Thyroid gland (tissue), 4 donors: ENCODE measurements around the gene MAPK7. TPM values are rescaled to one million over a fixed set of nuclear protein-coding genes. Genes with fewer than 3 reads are reported as not detected.

Source experiments
- DNase-seq, 2 donors: peaks; one replicate each; pipeline ENCODE4 v3.0.0-alpha.2; 2019
- H3K27ac ChIP-seq, 3 donors: fragments of 200-600 bp; sonication (generic); 1 replicate in 2 of 3; 2 replicates in 1 of 3; pipeline ENCODE4 v1.5.1; 2016 to 2019; ENCODE audit warnings: mild to moderate bottlenecking in 1 of 3, moderate library complexity in 1 of 3
- H3K27me3 ChIP-seq: fragments of 200-600 bp; sonication (generic); one replicate; pipeline ENCODE4 v1.5.1; 2019
- H3K36me3 ChIP-seq, 2 donors: fragments of 200-600 bp; sonication (generic); one replicate each; pipeline ENCODE4 v1.5.1; 2016 to 2019
- H3K4me1 ChIP-seq, 2 donors: fragments of 200-600 bp; sonication (generic); one replicate each; pipeline ENCODE4 v1.5.1; 2017 to 2019
- H3K4me3 ChIP-seq, 3 donors: fragments of 200-600 bp; sonication (generic); replicated peaks in 1 of 3; 1 replicate in 2 of 3; 2 replicates in 1 of 3; pipeline ENCODE4 v1.5.1; 2016; ENCODE audit warnings: mild to moderate bottlenecking in 1 of 3
- H3K9me3 ChIP-seq: fragments of 200-600 bp; sonication (generic); one replicate; pipeline ENCODE4 v1.5.1; 2017
- CTCF ChIP-seq, 6 experiments: fragments of 200-600 bp in 3 of 6; fragments of 450-650 bp in 3 of 6; sonication (generic) in 3 of 6; IDR thresholded peaks; one replicate each; pipeline ENCODE4 v1.5.1; 2016 to 2019; ENCODE audit warnings: antibody characterized with exemption in 6 of 6, mild to moderate bottlenecking in 2 of 6, inconsistent platforms in 1 of 6, moderate library complexity in 1 of 6
- POLR2A ChIP-seq, 2 donors: fragments of 450-650 bp; IDR thresholded peaks; one replicate each; pipeline ENCODE4 v1.6.1; 2017; ENCODE audit warnings: antibody characterized with exemption in 2 of 2, mild to moderate bottlenecking in 2 of 2, moderate library complexity in 1 of 2
- WGBS, 2 donors: methylation state at CpG; one replicate each; pipeline ENCODE4 v1.1.5; 2017; 5-methylcytosine and 5-hydroxymethylcytosine counted together
- intact Hi-C: fragments of 100-400 bp; cut with DNase I; formaldehyde crosslinking; loops from one replicate; pipeline ENCODE4 v1.15.1; 2023
- total RNA-seq, 4 donors: library from RNA; depleted of rRNA; stranded (reverse); fragments of >200 nt; gene quantifications; one replicate each; pipeline ENCODE4 v1.2.3, GENCODE V29; 2016

The MAPK7 gene
- total RNA-seq, 4 donors from 2014 or later, result 22.4 to 46.5 (median 31.3) TPM

GRCh38 chr17:19417611-19418010 lies 39.3 kb downstream of the MAPK7 start:
- Histone ChIP-seq H3K36me3 (no peaks in the 10 kb centered on the region), H3K27me3 (no peaks in the 10 kb centered on the region), H3K4me1 (no peaks in the 10 kb centered on the region), H3K9me3 (no peaks in the 10 kb centered on the region), H3K27ac (no peak overlapping the region), H3K4me3 (no peak overlapping the region)
- no peak for TF ChIP-seq CTCF (IDR thresholded peaks at IDR 0.05)
- no peak for TF ChIP-seq POLR2A (IDR thresholded peaks at IDR 0.05)
- DNase-seq, result no peak
- WGBS, 2 donors, result 61 to 63% methylated on average over 3 of the region's 3 CpGs
- intact Hi-C loops, result no loop called here

GRCh38 chr17:19418251-19418992 lies 40.1 kb downstream of the MAPK7 start:
- TF ChIP-seq CTCF (IDR thresholded peaks at IDR 0.05) (no peak), POLR2A (IDR thresholded peaks at IDR 0.05) (no peak)
- no peaks in the 10 kb centered on the region for H3K27me3 ChIP-seq
- intact Hi-C loops, result no loop called here
- no peaks in the 10 kb centered on the region for H3K36me3 ChIP-seq
- no peak overlapping the region for H3K4me3 ChIP-seq
- 72 to 74% methylated on average over 7 of the region's 7 CpGs for WGBS, 2 donors
- H3K9me3 ChIP-seq, result no peaks in the 10 kb centered on the region
- DNase-seq, result no peak
- H3K27ac ChIP-seq, result no peak overlapping the region
- H3K4me1 ChIP-seq, result no peaks in the 10 kb centered on the region

GRCh38 chr17:19421219-19421618 lies 42.9 kb downstream of the MAPK7 start:
- intact Hi-C loops, result no loop called here
- no peak for DNase-seq
- no peaks in the 10 kb centered on the region for H3K27me3 ChIP-seq
- H3K36me3 ChIP-seq, result no peaks in the 10 kb centered on the region
- peaks cover 0 to 4% of the 10 kb centered on the region in 2 donors for H3K4me1 ChIP-seq
- no peak overlapping the region for H3K4me3 ChIP-seq
- no peaks in the 10 kb centered on the region for H3K9me3 ChIP-seq
- WGBS, 2 donors, result 77 to 84% methylated on average over 4 of the region's 4 CpGs
- no peak overlapping the region for H3K27ac ChIP-seq
- TF ChIP-seq POLR2A (IDR thresholded peaks at IDR 0.05), result no peak

- Histone ChIP-seq H3K36me3 (no peaks in the 10 kb centered on the region), H3K9me3 (no peaks in the 10 kb centered on the region), H3K4me3 (no peak overlapping the region), H3K27ac (no peak overlapping the region), H3K27me3 (no peaks in the 10 kb centered on the region), H3K4me1 (peaks cover 0 to 4% of the 10 kb centered on the region in 2 donors)
- TF ChIP-seq POLR2A (IDR thresholded peaks at IDR 0.05) (no peak), CTCF (IDR thresholded peaks at IDR 0.05) (no peak)
- 86 to 88% methylated on average over 6 of the region's 6 CpGs for WGBS, 2 donors
- no peak for DNase-seq
- intact Hi-C loops, result no loop called here
Measured at GRCh38 chr17:19421926-19422325, 43.6 kb downstream of the MAPK7 start.

- intact Hi-C loops, result no loop called here
- DNase-seq, result no peak
- Histone ChIP-seq H3K9me3 (no peaks in the 10 kb centered on the region), H3K4me1 (peaks cover 0 to 4% of the 10 kb centered on the region in 2 donors), H3K27ac (no peak overlapping the region), H3K4me3 (no peak overlapping the region), H3K36me3 (no peaks in the 10 kb centered on the region), H3K27me3 (no peaks in the 10 kb centered on the region)
- TF ChIP-seq POLR2A (IDR thresholded peaks at IDR 0.05), result no peak
- no peak for TF ChIP-seq CTCF (IDR thresholded peaks at IDR 0.05)
- WGBS, 2 donors, result 70 to 84% methylated on average over 8 of the region's 8 CpGs
Measured at GRCh38 chr17:19424934-19425868, 46.9 kb downstream of the MAPK7 start.
